ENCODE data around the gene GLRA1.

DNA sequence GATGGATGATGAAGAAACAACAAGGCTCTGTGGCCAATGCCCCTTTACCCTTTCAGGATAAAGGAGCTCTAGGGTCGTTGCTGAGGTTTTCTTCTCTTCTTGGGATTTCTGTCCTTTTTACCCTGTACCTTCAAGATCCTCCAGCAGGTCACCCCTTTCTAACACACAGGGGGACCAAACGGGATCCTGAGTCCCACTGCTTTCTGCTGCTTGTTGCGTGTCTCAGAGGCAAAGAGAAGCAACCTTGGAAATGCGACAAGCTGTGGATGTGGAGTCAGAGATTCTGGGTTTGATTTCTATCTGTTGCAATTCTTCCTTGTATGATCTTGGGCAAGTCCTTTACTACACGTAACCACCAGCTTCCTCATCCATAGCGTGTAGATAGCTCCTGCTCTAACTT lies 20.5 kb downstream of the GLRA1 start:
- TF ChIP-seq EZH2 (IDR thresholded peaks at IDR 0.05; ENCODE audit: insufficient read depth, poor library complexity, severe bottlenecking), result no peak
- TF ChIP-seq EZH2phosphoT487 (IDR thresholded peaks at IDR 0.05; ENCODE audit: insufficient read depth, low read depth), result no peak

Data from GM23248 (cell line).